DND-41 (cell line): ENCODE measurements around the gene TP53RK.

ENCODE experiments used
- CTCF ChIP-seq: IDR thresholded peaks from 2 replicates; pipeline ENCODE4 v1.5.1; 2012; ENCODE audit warnings: borderline replicate concordance, low read length, moderate library complexity, mild to moderate bottlenecking; ENCODE audit not compliant: poor library complexity, severe bottlenecking; ENCODE audit errors: extremely low read depth
- EZH2 ChIP-seq: IDR thresholded peaks from 3 replicates; pipeline ENCODE4 v1.6.1; 2012; ENCODE audit warnings: borderline replicate concordance, low read depth, mild to moderate bottlenecking, moderate library complexity, low read length, inconsistent platforms; ENCODE audit not compliant: severe bottlenecking

DNA sequence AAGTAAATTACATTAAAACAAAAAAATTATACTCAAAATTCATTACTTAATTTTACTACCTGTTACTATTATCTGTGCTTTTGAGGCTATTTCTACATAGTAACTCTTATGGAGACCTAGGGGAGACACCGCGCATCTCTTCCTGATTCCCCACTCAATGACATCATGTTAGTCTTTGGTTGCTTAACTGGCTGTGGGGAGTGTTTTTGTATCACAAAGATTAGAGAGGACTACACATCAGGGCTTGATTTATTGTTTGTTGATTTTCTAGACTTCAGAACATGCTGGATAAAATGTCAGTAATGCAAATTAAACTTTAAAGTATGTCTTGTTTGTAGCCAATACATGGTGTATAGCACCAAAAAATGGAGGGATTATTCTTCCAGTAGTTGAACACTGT lies 46.2 kb upstream of the TP53RK start:
- TF ChIP-seq CTCF (no peak), EZH2 (no peak)
